Gastrocnemius medialis (tissue), 4 donors: ENCODE results near the gene GXYLT1.

Experiments
- CTCF ChIP-seq, 5 experiments: fragments of 450-650 bp in 3 of 5; fragments of 200-600 bp in 2 of 5; sonication (generic) in 2 of 5; IDR thresholded peaks in 4 of 5; conservative IDR thresholded peaks in 1 of 5; 1 replicate in 4 of 5; 2 replicates in 1 of 5; pipeline ENCODE4 v1.5.1; 2016 to 2019; ENCODE audit warnings: antibody characterized with exemption in 5 of 5, mild to moderate bottlenecking in 3 of 5, moderate library complexity in 3 of 5
- POLR2A ChIP-seq, 2 donors: fragments of 450-650 bp; IDR thresholded peaks; one replicate each; pipeline ENCODE4 v1.6.1; 2017; ENCODE audit warnings: antibody characterized with exemption in 2 of 2, mild to moderate bottlenecking in 2 of 2, moderate library complexity in 2 of 2

GRCh38 chr12:42086031-42086430 lies 58.6 kb downstream of the GXYLT1 start:
- no peak for TF ChIP-seq CTCF (IDR thresholded peaks at IDR 0.05 in 4 of 5, conservative IDR thresholded peaks at IDR 0.05 in 1 of 5)
- TF ChIP-seq POLR2A (IDR thresholded peaks at IDR 0.05): no peak
